HG03095 (cell line): ENCODE measurements around the gene TRPV2.
A peak's percentile ranks its signal among the peaks of the same experiment; 100 is the strongest.

ENCODE experiments used
- ATAC-seq: cut with Tn5 transposase; IDR thresholded peaks from one replicate; pipeline ENCODE4 v1.9.1; 2021; ENCODE audit warnings: moderate library complexity; ENCODE audit not compliant: unreplicated experiment

Gene TRPV2

DNA sequence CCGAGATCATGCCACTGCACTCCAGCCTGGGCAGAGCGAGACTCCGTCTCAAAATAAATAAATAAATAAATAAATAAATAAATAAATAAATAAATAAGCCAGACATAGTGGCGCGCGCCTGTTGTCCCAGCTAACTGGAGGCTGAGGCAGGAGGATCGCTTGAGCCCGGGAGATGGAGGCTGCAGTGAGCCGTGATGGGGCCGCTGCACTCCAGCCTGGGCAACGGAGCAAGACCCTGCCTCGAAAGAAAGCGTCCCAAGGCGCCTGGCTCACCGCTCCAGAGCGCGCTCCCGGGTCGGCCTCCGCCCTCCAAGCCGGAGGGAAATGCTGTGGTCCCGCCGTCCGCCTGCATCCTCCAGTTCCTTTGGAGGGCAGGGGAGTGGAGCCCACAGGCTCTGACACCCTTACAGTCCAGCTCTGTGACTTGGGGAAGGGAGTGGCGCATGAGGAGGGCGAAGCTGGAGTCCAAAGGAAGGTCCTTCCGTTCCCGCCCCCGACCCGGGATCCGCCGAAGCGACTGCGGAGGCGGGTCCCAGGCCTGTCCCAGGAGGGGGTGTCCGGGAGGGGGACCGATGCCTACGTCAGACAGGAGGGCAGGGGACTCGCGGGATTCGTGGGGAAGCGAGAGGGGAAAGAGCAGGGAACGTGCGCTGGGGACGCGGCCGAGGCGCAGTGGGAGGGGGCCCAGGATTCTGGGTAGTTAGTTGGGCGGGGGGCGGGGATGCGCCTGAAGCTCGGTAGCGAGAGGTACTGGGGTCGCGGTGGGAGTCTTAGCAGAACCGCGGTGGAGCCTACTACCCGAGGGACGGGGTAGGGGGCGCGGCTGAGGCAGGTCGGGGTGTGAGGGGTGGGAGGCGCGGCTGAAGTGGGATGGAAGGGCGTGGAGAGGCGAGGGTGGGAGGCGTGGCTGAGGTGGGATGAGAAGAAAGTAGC, 8.4 kb upstream of the TRPV2 start:
- no peak for ATAC-seq

DNA sequence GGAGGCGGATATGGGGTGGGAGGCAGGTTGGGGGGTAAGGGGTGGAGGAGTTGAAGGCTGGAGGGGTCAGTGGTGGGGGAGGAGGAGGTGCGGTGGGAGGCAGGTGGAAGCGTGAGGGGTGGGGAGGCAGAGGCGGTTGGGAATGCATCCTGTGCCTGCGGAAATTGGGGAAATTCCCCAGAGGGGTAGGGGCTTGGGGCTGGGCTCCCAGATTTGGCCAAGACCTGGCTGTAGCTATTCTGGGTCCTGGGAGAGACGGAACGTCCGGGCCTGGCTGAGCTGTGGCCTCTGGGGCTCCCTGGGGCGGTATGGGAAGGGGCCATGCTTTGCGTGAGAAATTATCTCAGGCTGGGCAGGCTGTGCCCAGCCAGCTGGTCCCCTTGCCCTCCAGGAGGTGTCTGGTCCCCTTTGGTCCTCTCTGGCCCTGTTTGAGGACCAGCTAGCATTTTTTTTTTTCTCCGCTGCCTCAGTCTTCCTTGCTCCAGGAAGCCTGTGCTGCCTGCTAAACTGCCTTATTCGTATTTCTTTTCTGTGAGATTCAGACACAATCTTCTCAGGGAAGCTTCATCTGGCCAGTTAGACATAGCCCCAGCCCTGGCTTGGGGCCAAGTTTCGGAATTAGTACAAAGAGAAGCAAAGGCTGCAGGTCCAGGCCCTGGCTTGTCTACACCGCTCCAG, 7.3 kb upstream of the TRPV2 start:
- ATAC-seq = peak; percentile 82

- ATAC-seq = no peak
Observed at GRCh38 chr17:16417399-16417798, 2.0 kb downstream of the TRPV2 start.

- no peak for ATAC-seq
Observed at GRCh38 chr17:16417896-16418684, 2.7 kb downstream of the TRPV2 start.

DNA sequence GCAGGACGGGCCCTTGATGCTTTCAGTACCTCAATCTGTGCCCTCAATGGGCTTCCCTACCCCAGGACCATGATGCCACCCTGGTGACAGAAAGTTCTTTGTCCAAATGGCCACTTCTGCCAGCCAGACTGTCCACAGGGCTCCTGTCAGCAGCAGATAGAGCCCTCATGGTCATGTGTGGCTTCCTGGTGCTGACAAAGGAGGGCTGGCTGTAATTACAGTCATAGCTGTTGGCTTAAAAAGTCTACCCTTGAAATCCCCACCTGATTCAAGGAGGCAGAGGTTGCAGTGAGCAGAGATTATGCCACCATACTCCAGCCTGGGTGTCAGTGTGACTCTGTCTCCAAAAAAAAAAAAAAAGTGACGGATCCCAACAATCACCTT, 3.3 kb downstream of the TRPV2 start:
- ATAC-seq = no peak

GRCh38 chr17:16419074-16419928, 3.9 kb downstream of the TRPV2 start:
- ATAC-seq = no peak

GRCh38 chr17:16419929-16420271, 4.5 kb downstream of the TRPV2 start:
- no peak for ATAC-seq

- no peak for ATAC-seq
Observed at GRCh38 chr17:16422416-16422815, 7.0 kb downstream of the TRPV2 start.

DNA sequence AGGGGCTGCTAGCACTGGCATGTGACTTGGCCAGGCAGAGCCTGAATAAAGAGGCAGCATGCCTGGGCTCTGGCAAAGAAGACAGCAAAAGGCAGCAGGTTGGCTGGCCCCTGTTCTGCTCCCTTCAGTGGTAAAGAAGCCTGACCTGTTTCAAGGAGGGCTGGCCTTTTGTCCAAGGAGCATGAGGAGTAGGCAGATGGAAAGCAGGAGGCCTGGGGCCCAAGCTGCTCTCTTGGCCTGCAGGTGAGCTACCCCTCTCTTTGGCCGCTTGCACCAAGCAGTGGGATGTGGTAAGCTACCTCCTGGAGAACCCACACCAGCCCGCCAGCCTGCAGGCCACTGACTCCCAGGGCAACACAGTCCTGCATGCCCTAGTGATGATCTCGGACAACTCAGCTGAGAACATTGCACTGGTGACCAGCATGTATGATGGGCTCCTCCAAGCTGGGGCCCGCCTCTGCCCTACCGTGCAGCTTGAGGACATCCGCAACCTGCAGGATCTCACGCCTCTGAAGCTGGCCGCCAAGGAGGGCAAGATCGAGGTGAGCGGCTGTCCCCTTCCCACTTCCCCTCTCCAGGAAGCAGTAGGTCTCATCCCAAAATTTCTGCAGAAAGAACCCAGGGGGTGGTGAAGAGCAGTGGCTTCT, 8.0 kb downstream of the TRPV2 start:
- ATAC-seq = no peak

DNA sequence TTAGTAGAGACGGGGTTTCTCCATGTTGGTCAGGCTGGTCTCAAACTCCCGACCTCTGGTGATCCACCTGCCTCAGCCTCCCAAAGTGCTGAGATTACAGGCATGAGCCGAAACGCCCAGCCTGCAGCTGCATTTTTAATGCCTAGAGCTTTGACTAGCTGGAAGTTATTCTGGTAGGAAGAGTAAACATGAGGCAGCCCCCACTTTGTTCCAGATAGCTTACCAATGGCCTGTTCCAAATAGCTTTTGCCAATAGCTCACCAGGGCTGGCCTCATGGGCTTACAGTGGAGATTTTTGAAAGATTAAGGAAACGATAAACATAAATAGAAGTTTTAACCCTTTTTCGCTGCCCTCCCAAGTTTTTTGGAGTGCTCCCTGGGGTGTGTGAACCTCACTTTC, 9.8 kb downstream of the TRPV2 start:
- no peak for ATAC-seq

DNA sequence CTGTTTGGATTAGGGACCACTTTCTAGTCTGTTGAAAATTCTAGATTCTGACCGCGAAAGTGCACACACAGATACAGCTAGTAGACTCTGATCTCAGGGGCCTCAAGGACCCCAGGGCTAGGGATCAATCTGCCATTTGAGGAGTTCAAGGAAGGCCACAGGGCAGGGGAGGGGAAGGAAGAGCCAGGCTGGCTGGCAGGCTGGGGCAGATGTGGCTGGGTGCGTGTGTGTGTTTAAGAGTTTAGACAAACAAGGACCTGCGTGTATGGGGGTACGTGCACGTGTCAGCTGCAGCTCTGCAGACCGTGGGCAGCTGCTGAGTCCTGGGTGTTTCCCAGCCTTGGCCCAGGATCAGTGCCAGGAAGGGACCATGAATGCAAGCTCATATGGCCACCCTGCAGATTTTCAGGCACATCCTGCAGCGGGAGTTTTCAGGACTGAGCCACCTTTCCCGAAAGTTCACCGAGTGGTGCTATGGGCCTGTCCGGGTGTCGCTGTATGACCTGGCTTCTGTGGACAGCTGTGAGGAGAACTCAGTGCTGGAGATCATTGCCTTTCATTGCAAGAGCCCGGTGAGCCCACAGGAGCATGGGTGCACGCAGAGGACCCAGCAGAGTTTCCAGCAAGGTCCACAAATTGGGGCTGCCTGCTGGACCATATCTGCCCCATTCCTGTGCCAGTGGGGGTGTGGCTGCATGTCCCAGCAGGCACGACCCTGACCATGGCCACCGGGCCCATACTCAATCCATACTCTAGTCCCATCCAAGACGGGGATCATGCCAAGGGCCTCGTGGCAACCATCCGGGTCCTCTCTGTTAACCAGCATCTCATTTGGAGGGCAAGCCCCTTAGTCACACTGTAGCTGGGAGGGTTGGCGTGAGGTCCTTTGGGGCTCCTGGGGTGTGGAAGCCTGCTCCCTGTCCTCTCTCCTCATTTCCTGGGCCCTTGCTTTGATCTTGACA, 10.6 kb downstream of the TRPV2 start:
- ATAC-seq = no peak

DNA sequence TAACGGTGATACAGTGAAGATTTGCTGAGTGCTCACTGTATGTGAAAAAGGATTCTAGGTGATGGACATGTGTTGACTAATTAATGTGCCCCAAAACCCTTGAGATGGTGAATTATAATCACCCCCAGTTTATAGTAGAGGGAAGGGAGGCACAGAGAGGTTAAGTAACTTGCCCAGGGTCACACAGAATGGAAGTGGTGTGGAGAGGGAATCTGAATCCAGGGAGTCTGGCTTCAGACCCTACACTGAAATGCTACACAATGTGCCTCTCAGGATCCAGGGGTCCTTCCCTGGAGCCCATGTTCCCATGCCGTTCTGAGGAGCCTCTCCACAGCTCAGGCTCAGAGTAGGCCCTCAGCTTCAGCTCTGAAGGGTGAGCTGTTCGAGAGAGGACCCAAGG, 11.6 kb downstream of the TRPV2 start:
- ATAC-seq = no peak

DNA sequence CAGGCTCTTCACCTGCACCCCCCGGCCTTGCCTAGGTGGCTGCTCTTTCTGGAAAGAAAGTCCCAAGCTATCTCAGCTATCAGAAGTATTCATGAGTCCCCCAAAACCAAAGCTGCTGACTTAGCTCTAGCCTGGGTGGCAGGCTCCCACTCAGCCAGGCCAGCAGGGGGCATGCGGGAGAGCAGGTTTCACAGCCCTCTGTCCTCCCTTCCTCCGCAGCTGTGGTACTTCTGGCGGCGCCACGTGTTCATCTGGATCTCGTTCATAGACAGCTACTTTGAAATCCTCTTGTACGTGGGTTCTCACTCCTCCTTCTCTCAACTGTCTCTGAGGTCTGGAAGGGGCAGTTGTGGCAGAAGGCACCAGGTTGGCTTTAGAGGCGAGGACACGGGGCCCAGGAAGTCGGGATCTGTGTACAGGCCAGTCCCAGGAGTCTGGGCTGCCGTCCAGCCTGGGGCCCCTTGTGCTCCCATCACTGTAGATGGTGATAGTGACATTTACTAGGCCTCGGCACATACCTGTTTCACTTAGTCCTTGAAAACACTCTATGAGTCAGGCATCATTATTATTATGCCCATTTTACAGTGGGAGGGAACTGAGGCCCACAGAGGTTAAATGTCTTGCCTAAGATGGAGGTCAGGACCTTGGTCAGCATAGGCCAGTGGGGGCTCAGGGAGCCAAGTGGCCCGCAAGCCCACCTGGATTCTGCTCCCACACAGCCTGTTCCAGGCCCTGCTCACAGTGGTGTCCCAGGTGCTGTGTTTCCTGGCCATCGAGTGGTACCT, 12.9 kb downstream of the TRPV2 start:
- no peak for ATAC-seq

DNA sequence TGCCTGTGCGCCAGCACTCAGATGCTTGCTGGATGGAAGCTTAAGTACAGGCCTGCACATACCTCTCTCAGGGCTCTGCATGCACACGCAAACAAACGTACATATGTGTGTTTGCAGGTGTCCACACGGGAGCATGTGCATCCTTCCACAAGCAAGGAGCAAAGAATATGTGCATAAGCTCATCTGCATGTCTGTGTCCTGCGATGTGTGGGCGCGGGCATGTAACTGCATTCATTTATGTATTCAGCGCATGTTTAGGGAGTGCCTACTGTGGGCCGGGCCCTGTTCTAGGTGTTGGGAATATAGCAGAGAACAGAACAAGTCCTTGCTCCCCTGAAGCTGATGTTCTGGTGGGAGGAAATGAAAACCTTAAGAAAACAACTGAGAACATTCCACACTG, 13.7 kb downstream of the TRPV2 start:
- ATAC-seq = no peak

GRCh38 chr17:16430650-16431049, 15.3 kb downstream of the TRPV2 start:
- ATAC-seq = no peak

GRCh38 chr17:16432017-16432416, 16.6 kb downstream of the TRPV2 start:
- no peak for ATAC-seq

GRCh38 chr17:16433514-16433913, 18.1 kb downstream of the TRPV2 start:
- ATAC-seq = no peak

GRCh38 chr17:16434662-16435061, 19.3 kb downstream of the TRPV2 start:
- ATAC-seq = no peak
